SK-N-MC (cell line): ENCODE data around the gene INSIG2.

ENCODE experiments used
- EZH2 ChIP-seq: fragments of 200-600 bp; sonication (generic); IDR thresholded peaks from one replicate; pipeline ENCODE4 v1.6.1; 2017; ENCODE audit warnings: antibody characterized with exemption
- FOXP2 ChIP-seq: optimal IDR thresholded peaks from 2 replicates; pipeline ENCODE3; 2011; ENCODE audit warnings: mild to moderate bottlenecking, moderate library complexity; ENCODE audit not compliant: insufficient read depth; ENCODE audit errors: extremely low read length, control extremely low read depth
- POLR2AphosphoS5 ChIP-seq: IDR thresholded peaks from 2 replicates; pipeline ENCODE4 v1.6.1; 2012; ENCODE audit warnings: mild to moderate bottlenecking, low read depth, low read length, borderline replicate concordance

GRCh38 chr2:118150294-118150693, 62.0 kb downstream of the INSIG2 start:
- TF ChIP-seq EZH2, result no peak
- TF ChIP-seq POLR2AphosphoS5, result no peak
- no peak for TF ChIP-seq FOXP2
